Measurements from ENCODE around the gene ATP10A. TPM values are rescaled to one million over a fixed set of nuclear protein-coding genes. Genes with fewer than 3 reads are reported as not detected.

Gene ATP10A
- total RNA-seq, 1 experiment from 2014 or later, result not detected

GRCh38 chr15:25731411-25731810 lies 131.7 kb downstream of the ATP10A start:
- no peaks in the 10 kb centered on the region for H3K27me3 Mint-ChIP-seq (ENCODE audit: insufficient read depth, unreplicated experiment)
- no peak for DNase-seq (ENCODE audit: unreplicated experiment)
- TF ChIP-seq CTCF (IDR thresholded peaks at IDR 0.05; ENCODE audit: unreplicated experiment), result no peak
- H3K9me3 Mint-ChIP-seq (ENCODE audit: unreplicated experiment), result peaks cover 11% of the 10 kb centered on the region
- ChIA-PET POLR2A (no interaction called here), CTCF (no interaction called here)
- intact Hi-C loops (cut with micrococcal nuclease), result no loop called here
- H3K4me3 Mint-ChIP-seq (ENCODE audit: unreplicated experiment), result no peak overlapping the region
- H3K4me1 Mint-ChIP-seq (ENCODE audit: insufficient read depth, unreplicated experiment), result no peaks in the 10 kb centered on the region
- peaks cover 6% of the 10 kb centered on the region for H3K36me3 Mint-ChIP-seq (ENCODE audit: insufficient read depth, unreplicated experiment)
- BruUV-seq (replicated peaks), result no TSS peak
- no peak overlapping the region for H3K27ac Mint-ChIP-seq (ENCODE audit: low read depth, unreplicated experiment)

DNA sequence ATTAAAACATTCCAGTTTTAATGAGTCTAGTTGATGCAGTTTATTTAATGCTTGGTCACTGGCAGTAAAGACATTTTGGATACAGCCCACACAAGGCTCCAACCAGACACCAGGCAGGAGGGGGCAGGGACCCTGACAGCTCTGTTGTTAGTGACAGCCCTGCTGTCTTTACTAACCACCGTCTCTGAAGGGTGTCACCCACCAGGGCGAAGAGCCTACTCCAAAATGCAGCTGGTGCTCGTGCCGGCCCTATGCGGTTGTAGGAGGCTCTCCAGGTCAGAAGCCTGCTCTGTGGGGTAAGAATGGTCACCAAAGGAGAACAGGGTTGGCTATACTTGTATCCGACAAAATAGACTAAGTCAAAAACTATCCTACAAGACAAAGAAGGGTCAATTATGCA lies 132.2 kb downstream of the ATP10A start:
- H3K27ac Mint-ChIP-seq (ENCODE audit: low read depth, unreplicated experiment), result no peak overlapping the region
- H3K9me3 Mint-ChIP-seq (ENCODE audit: unreplicated experiment), result peaks cover 10% of the 10 kb centered on the region
- DNase-seq (ENCODE audit: unreplicated experiment), result no peak
- ChIA-PET POLR2A (no interaction called here), CTCF (no interaction called here)
- H3K27me3 Mint-ChIP-seq (ENCODE audit: insufficient read depth, unreplicated experiment), result no peaks in the 10 kb centered on the region
- intact Hi-C loops (cut with micrococcal nuclease), result no loop called here
- no peak overlapping the region for H3K4me3 Mint-ChIP-seq (ENCODE audit: unreplicated experiment)
- H3K36me3 Mint-ChIP-seq (ENCODE audit: insufficient read depth, unreplicated experiment), result peaks cover 6% of the 10 kb centered on the region
- H3K4me1 Mint-ChIP-seq (ENCODE audit: insufficient read depth, unreplicated experiment), result no peaks in the 10 kb centered on the region
- BruUV-seq (replicated peaks), result no TSS peak
- no peak for TF ChIP-seq CTCF (IDR thresholded peaks at IDR 0.05; ENCODE audit: unreplicated experiment)

DNA sequence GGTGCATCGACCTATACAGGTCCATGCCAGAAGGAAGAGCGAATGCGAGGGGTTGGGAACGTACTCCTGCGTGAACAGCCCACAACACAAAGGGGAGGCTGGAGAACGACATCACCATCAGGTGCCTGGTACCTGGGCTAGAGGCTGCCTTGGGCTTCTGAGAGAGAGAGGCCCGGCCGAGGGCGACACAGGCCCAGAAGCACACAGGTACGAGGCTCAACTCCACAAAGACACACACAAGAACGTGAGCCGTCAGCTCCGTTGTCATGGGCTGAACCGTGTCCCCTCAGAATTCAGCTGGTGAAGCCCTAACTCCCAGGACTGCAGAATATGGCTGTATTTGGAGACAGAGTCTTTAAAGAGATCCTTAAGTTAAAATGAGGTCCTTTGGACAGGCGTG lies 134.3 kb downstream of the ATP10A start:
- ChIA-PET CTCF (no interaction called here), POLR2A (no interaction called here)
- H3K4me3 Mint-ChIP-seq (ENCODE audit: unreplicated experiment), result no peak overlapping the region
- intact Hi-C loops (cut with micrococcal nuclease), result no loop called here
- no TSS peak for BruUV-seq (replicated peaks)
- no peaks in the 10 kb centered on the region for H3K9me3 Mint-ChIP-seq (ENCODE audit: unreplicated experiment)
- no peak for DNase-seq (ENCODE audit: unreplicated experiment)
- H3K36me3 Mint-ChIP-seq (ENCODE audit: insufficient read depth, unreplicated experiment), result peaks cover 6% of the 10 kb centered on the region
- no peaks in the 10 kb centered on the region for H3K4me1 Mint-ChIP-seq (ENCODE audit: insufficient read depth, unreplicated experiment)
- no peaks in the 10 kb centered on the region for H3K27me3 Mint-ChIP-seq (ENCODE audit: insufficient read depth, unreplicated experiment)
- TF ChIP-seq CTCF (IDR thresholded peaks at IDR 0.05; ENCODE audit: unreplicated experiment), result no peak
- H3K27ac Mint-ChIP-seq (ENCODE audit: low read depth, unreplicated experiment), result no peak overlapping the region

- no TSS peak for BruUV-seq (replicated peaks)
- DNase-seq (ENCODE audit: unreplicated experiment), result no peak
- intact Hi-C loops (cut with micrococcal nuclease), result no loop called here
- Mint-ChIP-seq H3K27me3 (ENCODE audit: insufficient read depth, unreplicated experiment) (no peaks in the 10 kb centered on the region), H3K4me1 (ENCODE audit: insufficient read depth, unreplicated experiment) (no peaks in the 10 kb centered on the region), H3K9me3 (ENCODE audit: unreplicated experiment) (no peaks in the 10 kb centered on the region), H3K27ac (ENCODE audit: low read depth, unreplicated experiment) (no peak overlapping the region), H3K36me3 (ENCODE audit: insufficient read depth, unreplicated experiment) (no peaks in the 10 kb centered on the region), H3K4me3 (ENCODE audit: unreplicated experiment) (no peak overlapping the region)
- TF ChIP-seq CTCF (IDR thresholded peaks at IDR 0.05; ENCODE audit: unreplicated experiment), result no peak
- ChIA-PET POLR2A (no interaction called here), CTCF (no interaction called here)
These were observed 135.1 kb downstream of the ATP10A start for GRCh38 chr15:25727867-25728600.
